Adrenal gland (tissue), 19 donors: ENCODE results near the gene PIN4. TPM values are rescaled to one million over a fixed set of nuclear protein-coding genes. Genes with fewer than 3 reads are reported as not detected.

Experiments used
- DNase-seq, 7 donors: peaks; one replicate each; pipeline ENCODE4 v3.0.0-alpha.2; 2019 to 2020
- H3K27ac ChIP-seq, 5 donors: fragments of 200-600 bp; sonication (generic) in 4 of 5; 1 replicate in 3 of 5; 2 replicates in 2 of 5; pipeline versions ENCODE4 v1.5.1 to v1.8.0; 2016 to 2020; ENCODE audit warnings: mild to moderate bottlenecking in 1 of 5
- H3K27me3 ChIP-seq: fragments of 200-600 bp; 2 replicates; pipeline ENCODE4 v1.8.0; 2021
- H3K36me3 ChIP-seq, 2 donors: fragments of 200-600 bp; replicated peaks in 1 of 2; 1 replicate in 1 of 2; 2 replicates in 1 of 2; pipeline versions ENCODE4 v1.5.1 to v1.8.0; 2018 to 2022
- H3K4me1 ChIP-seq, 2 donors: fragments of 200-600 bp; replicated peaks in 1 of 2; 1 replicate in 1 of 2; 2 replicates in 1 of 2; pipeline versions ENCODE4 v1.5.1 to v1.8.0; 2018 to 2021
- H3K4me3 ChIP-seq, 4 donors: fragments of 200-600 bp; sonication (generic) in 3 of 4; one replicate each; pipeline ENCODE4 v1.5.1; 2016 to 2018
- H3K9me3 ChIP-seq, 3 donors: fragments of 200-600 bp; sonication (generic) in 1 of 3; replicated peaks in 1 of 3; 1 replicate in 2 of 3; 2 replicates in 1 of 3; pipeline versions ENCODE4 v1.5.1 to v1.8.0; 2016 to 2021
- POLR2A ChIP-seq, 2 donors: fragments of 450-650 bp; IDR thresholded peaks; one replicate each; pipeline ENCODE4 v1.6.1; 2017; ENCODE audit warnings: antibody characterized with exemption in 2 of 2, mild to moderate bottlenecking in 2 of 2, moderate library complexity in 1 of 2
- WGBS, 4 donors: extraction: QIAGEN DNeasy Blood & Tissue Kit in 2 of 4; methylation state at CpG; one replicate each; pipeline versions ENCODE4 v1.1.5 to v1.1.7; 2013 to 2017; 5-methylcytosine and 5-hydroxymethylcytosine counted together
- intact Hi-C, 2 donors: fragments of 100-400 bp; cut with DNase I; formaldehyde crosslinking; loops; one replicate each; pipeline versions ENCODE4 v1.14.1 to v1.15.0; 2022 to 2023
- long read RNA-seq, 10 donors: library from polyadenylated mRNA in 3 of 10; unstranded in 2 of 10; stranded (forward) in 1 of 10; transcript quantifications; one replicate each; pipeline ENCODE4 v2.0.0 and lab custom pipeline, GENCODE V29; 2021 to 2026
- polyA plus RNA-seq, 3 donors: library from polyadenylated mRNA; stranded (reverse); fragments of 200-250 nt in 2 of 3; fragments of 350-450 nt in 1 of 3; fragmentation: Illumina TruSeq in 1 of 3; extraction: RNeasy Lipid Tissue Mini Kit (QIAGEN cat#74804) in 1 of 3; gene quantifications; one replicate each; pipeline ENCODE4 v1.2.3, GENCODE V29; 2013 to 2014
- total RNA-seq, 9 donors: library from RNA; depleted of rRNA in 4 of 9; stranded (reverse); fragments of >200 nt in 4 of 9; fragments of 120-200 nt in 1 of 9; fragmentation: NEBNext Ultra II Directional in 1 of 9; extraction: Animal tissue kit (Norgen Biotek cat#: 25700) in 1 of 9; gene quantifications; one replicate each; pipeline versions ENCODE4 v1.1.0 to v1.2.4, GENCODE V29; 2013 to 2023
- TF ChIP-seq, protein P1 (sequence below), 6 experiments: fragments of 450-650 bp in 4 of 6; fragments of 200-600 bp in 2 of 6; sonication (generic) in 1 of 6; IDR thresholded peaks; 1 replicate in 5 of 6; 2 replicates in 1 of 6; pipeline versions ENCODE4 v1.5.1 to v1.8.0; 2016 to 2021; ENCODE audit warnings: antibody characterized with exemption in 6 of 6, mild to moderate bottlenecking in 2 of 6, moderate library complexity in 1 of 6
- donor health status: healthy with polysubstance abuse.
- donor health status: Bipolar disorder and iron deficiency.
- donor health status: DM: yes; HTN: yes; CAD: no.
- donor health status: DM: no; HTN: no; CAD: no.
- donor health status: DM: no; HTN: no; CAD: no.
- donor health status: DM: yes; HTN: yes; CAD: no.

PIN4 gene
- 10 to 100 TPM in 2 of 9 donors, 1 to 10 TPM in 7; 2.7 to 27.0 (median 8.6) TPM for total RNA-seq
- polyA plus RNA-seq = 10 to 100 TPM; 28.5 to 58.4 (median 33.9) TPM
- long read RNA-seq, donor 1, transcript PIN4-203 (4 exons, 1,321 nt) = major isoform, 51 of 2,215 reads
- long read RNA-seq, donor 1, partial matches to known transcripts = 2,084 of 2,215 reads
- long read RNA-seq, donor 1, other reads (novel, unspliced or antisense) = 79 of 2,215 reads
- long read RNA-seq, donor 2, transcript PIN4-203 (4 exons, 1,321 nt) = major isoform, 28 of 41 reads
- long read RNA-seq, donor 2, partial matches to known transcripts = 12 of 41 reads
- long read RNA-seq, donor 2, other reads (novel, unspliced or antisense) = 0 of 41 reads
- long read RNA-seq, donor 3, transcript PIN4-203 (4 exons, 1,321 nt) = major isoform, 51 of 2,590 reads
- long read RNA-seq, donor 3, partial matches to known transcripts = 1,179 of 2,590 reads
- long read RNA-seq, donor 3, other reads (novel, unspliced or antisense) = 1,360 of 2,590 reads
- long read RNA-seq, donor 4, transcript PIN4-203 (4 exons, 1,321 nt) = major isoform, 71 of 77 reads
- long read RNA-seq, donor 4, partial matches to known transcripts = 0 of 77 reads
- long read RNA-seq, donor 4, other reads (novel, unspliced or antisense) = 3 of 77 reads
- long read RNA-seq, donor 5, transcript PIN4-203 (4 exons, 1,321 nt) = major isoform, 28 of 35 reads
- long read RNA-seq, donor 5, partial matches to known transcripts = 1 of 35 reads
- long read RNA-seq, donor 5, other reads (novel, unspliced or antisense) = 3 of 35 reads
- long read RNA-seq, donor 6, transcript PIN4-203 (4 exons, 1,321 nt) = major isoform, 31 of 41 reads
- long read RNA-seq, donor 6, partial matches to known transcripts = 1 of 41 reads
- long read RNA-seq, donor 6, other reads (novel, unspliced or antisense) = 9 of 41 reads
- long read RNA-seq, donor 7, transcript PIN4-203 (4 exons, 1,321 nt) = major isoform, 21 of 29 reads
- long read RNA-seq, donor 7, partial matches to known transcripts = 8 of 29 reads
- long read RNA-seq, donor 7, other reads (novel, unspliced or antisense) = 0 of 29 reads
- long read RNA-seq, donor 8, transcript PIN4-203 (4 exons, 1,321 nt) = major isoform, 46 of 47 reads
- long read RNA-seq, donor 8, partial matches to known transcripts = 0 of 47 reads
- long read RNA-seq, donor 8, other reads (novel, unspliced or antisense) = 0 of 47 reads
- long read RNA-seq, donor 9, transcript PIN4-203 (4 exons, 1,321 nt) = major isoform, 31 of 51 reads
- long read RNA-seq, donor 9, partial matches to known transcripts = 7 of 51 reads
- long read RNA-seq, donor 9, other reads (novel, unspliced or antisense) = 11 of 51 reads
- long read RNA-seq, donor 10, transcript PIN4-203 (4 exons, 1,321 nt) = major isoform, 15 of 16 reads
- long read RNA-seq, donor 10, partial matches to known transcripts = 0 of 16 reads
- long read RNA-seq, donor 10, other reads (novel, unspliced or antisense) = 0 of 16 reads

DNA sequence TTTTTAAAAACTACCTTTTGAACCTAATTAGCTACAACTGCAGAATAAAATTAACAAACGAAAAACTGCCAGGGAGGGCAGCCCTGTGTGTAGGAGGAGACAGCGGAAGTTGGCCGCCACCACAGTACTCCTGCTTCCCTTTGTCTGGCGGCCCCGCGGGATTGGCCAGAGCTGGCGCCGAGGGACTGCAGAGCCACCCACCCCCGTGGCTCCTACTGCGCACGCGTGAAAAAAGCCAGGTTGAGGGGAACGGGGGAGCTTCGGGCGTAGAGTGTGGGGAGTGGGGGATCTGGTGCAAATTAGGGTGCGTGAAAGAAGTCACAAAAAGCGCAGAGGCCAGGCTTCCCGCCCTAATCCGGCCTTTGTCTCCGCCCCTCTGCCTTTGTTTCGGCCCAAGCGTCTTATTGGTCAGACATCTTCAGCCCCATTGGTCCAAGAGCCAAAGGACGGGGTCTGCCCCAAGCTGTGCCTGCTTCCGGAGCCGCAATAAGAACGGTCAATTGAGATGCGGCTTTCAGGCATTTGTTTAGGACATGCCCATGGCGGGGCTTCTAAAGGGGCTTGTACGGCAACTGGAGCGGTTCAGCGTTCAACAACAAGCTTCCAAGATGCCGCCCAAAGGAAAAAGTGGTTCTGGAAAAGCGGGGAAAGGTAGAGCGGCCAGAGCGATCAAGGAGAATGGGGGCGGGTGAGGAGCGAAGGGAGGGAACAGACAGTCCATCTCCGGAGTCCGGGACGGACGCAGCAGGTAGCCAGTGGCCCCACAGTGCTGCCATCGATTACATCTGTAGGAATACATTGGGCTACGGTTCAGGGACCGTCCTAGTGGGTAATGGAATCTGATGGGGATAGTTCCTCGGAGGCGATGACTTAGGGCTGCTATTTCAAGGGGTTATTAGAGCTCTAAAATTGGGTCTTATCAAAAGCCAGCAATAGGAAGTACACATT, at the start of gene PIN4:
TSS of gene PIN4 (plus strand) at position 580 of the 948 bp plus-strand sequence. CDS start at position 609, 29 bp downstream.
- intact Hi-C loops = no loop called here
- Histone ChIP-seq H3K4me3 (peak within 1 kb of the TSS in 2 of 4 donors; percentile 45 to 60), H3K4me1 (peaks cover 5 to 10% of the 10 kb centered on the region in 2 donors), H3K36me3 (no peaks in the 10 kb centered on the region), H3K27ac (peak within 1 kb of the TSS in 4 of 5 donors; percentile 63 to 84 (median 73)), H3K27me3 (no peaks in the 10 kb centered on the region), H3K9me3 (no peaks in the 10 kb centered on the region)
- 0 to 29% (median 12%) methylated on average over 3 to 46 of the region's 46 CpGs for WGBS, 4 donors
- TF ChIP-seq POLR2A (IDR thresholded peaks at IDR 0.05) = peak; percentile 20 to 70
- TF ChIP-seq, protein P1, sequence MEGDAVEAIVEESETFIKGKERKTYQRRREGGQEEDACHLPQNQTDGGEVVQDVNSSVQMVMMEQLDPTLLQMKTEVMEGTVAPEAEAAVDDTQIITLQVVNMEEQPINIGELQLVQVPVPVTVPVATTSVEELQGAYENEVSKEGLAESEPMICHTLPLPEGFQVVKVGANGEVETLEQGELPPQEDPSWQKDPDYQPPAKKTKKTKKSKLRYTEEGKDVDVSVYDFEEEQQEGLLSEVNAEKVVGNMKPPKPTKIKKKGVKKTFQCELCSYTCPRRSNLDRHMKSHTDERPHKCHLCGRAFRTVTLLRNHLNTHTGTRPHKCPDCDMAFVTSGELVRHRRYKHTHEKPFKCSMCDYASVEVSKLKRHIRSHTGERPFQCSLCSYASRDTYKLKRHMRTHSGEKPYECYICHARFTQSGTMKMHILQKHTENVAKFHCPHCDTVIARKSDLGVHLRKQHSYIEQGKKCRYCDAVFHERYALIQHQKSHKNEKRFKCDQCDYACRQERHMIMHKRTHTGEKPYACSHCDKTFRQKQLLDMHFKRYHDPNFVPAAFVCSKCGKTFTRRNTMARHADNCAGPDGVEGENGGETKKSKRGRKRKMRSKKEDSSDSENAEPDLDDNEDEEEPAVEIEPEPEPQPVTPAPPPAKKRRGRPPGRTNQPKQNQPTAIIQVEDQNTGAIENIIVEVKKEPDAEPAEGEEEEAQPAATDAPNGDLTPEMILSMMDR (IDR thresholded peaks at IDR 0.05) = no peak
- peak; percentile 90 to 97 (median 92) for DNase-seq

DNA sequence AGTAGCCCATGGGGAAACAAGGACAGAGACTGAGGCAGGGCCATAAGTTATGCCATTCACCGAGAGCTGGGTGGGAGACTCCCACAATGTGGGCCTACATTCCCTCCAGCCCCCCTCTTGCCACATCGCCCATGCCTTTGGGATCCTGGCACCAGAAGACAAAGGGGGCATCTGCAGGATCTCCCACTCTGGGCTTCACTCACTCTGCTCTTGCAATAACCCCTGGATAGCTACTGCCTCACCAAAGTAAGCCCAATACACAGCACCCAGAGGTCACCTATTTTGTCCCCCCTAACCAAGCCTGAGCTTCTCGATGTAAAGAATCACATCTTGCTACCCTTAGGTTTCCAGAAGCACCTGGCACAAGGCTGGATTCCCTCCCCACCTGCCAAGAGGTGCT, 49.1 kb upstream of the PIN4 start:
- no peak for DNase-seq
- H3K9me3 ChIP-seq = no peaks in the 10 kb centered on the region
- intact Hi-C loops = no loop called here
- H3K27me3 ChIP-seq = peaks cover 13% of the 10 kb centered on the region
- H3K4me1 ChIP-seq = no peaks in the 10 kb centered on the region
- TF ChIP-seq POLR2A (IDR thresholded peaks at IDR 0.05) = no peak
- TF ChIP-seq, protein P1 (IDR thresholded peaks at IDR 0.05) = no peak
- no peaks in the 10 kb centered on the region for H3K36me3 ChIP-seq
- 66 to 82% (median 76%) methylated on average over 3 of the region's 3 CpGs; no CpG with 5 or more reads in 1 of the 4 donors for WGBS, 4 donors
- peak overlapping the region in 2 of 5 donors; percentile 68 to 89 for H3K27ac ChIP-seq
- H3K4me3 ChIP-seq = peak overlapping the region in 1 of 4 donors; percentile 63

DNA sequence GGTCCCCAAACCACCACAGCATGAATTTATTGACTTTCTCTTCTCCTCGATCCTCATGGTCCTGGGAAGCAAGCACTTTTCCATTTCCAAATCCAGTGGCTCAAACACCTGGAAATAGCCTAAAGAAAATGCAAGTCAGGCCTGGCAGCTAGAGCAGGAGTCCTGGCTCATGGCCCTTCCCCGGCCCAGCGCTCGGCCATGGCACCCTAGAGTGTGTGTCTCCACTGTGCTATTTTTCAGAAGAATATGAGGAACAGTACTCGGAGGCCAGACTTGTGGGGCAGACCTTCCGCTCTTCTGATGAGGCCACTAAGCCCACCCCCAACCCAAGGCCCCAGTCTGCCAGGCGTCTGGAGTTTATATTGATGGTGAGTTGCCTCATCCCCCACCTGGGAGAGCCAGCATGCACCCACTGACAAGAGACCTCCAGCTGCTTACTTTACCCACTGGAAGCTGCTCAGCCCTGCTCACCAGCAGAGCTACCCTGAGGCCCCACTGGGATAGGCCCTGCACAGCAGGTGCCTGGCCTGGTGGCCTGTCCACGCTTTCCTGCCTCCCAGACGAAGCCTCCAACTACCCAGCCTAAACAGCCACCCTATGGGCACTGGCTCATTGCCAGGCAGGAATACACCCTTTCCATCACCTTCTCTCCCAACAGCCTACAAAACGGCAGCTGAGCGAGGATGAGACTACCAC, 47.6 kb upstream of the PIN4 start:
- DNase-seq = no peak
- 85 to 96% (median 90%) methylated on average over 6 to 11 of the region's 11 CpGs for WGBS, 4 donors
- TF ChIP-seq POLR2A (IDR thresholded peaks at IDR 0.05) = no peak
- Histone ChIP-seq H3K4me3 (no peak overlapping the region), H3K27ac (no peak overlapping the region), H3K36me3 (no peaks in the 10 kb centered on the region), H3K9me3 (no peaks in the 10 kb centered on the region), H3K4me1 (no peaks in the 10 kb centered on the region), H3K27me3 (peaks cover 13% of the 10 kb centered on the region)
- intact Hi-C loops = no loop called here
